Measurements from ENCODE around the gene TUBGCP6.
"Not testable (repeated sequence)": the region's sequence is repeated elsewhere in the genome, so short reads cannot be mapped to it uniquely, and the experiment has no call there.

TUBGCP6 gene

GRCh38 chr22:50207383-50208140, 37.3 kb downstream of the TUBGCP6 start:
- DNase-seq: no peak

DNA sequence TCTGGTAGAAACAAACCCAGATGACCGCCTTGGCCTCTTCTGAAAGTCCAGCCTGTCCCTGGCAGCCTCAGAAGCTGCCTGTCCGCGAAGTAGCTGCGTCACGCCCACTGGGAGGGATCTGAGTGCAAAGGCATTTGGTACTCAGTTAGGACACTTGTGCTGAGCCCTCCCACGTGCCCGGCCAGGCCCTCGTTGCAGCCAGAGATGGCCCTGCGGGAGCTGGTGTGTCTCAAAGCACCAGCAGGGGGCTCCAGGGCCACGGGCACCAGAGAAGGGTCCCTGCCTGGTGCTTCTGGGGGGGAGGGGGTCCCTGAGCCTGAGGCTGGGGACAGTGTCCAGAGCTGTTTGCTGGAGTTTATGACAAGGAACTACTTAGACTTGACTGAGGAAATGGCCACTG, 38.2 kb downstream of the TUBGCP6 start:
- no peak for DNase-seq

GRCh38 chr22:50205781-50206569, 38.8 kb downstream of the TUBGCP6 start:
- no peak for DNase-seq

GRCh38 chr22:50204998-50205397, 39.8 kb downstream of the TUBGCP6 start:
- not testable (repeated sequence) for DNase-seq

DNA sequence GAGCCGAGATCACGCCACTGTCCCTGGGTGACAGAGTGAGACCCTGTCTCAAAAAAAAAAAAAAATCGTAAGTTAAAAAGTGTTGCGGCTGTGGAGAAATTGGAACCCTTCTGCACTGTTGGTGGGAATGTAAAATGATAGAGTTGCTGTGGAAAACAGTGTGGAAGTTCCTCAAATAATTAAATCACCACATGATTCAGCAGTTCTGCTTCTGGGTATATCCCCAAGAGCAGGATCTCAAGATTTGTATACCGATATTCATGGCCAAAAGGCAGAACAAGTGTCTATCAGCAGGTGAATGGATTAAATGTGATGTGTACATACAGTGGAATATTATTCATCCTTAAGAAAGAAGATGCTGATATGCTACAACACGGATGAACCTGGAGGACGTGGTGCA, 40.3 kb downstream of the TUBGCP6 start:
- DNase-seq: no peak

DNA sequence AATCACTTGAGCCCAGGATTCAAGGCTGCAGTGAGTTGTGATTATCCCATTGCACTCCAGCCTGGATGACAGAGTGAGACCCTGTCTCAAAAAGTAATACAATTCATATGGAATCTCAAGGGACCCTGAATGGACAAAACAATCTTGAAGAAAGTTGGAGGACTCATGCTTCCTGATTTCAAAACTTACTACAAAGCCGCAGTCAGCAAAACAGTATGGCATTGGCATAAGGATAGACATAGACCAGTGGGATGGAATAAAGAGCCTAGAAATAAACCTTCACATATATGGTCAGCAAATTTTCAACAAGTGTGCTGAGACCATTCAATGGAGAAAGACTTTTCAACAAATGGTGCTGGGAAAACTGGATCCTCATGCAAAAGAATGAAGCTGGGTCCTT, 41.5 kb downstream of the TUBGCP6 start:
- DNase-seq: no peak

GRCh38 chr22:50202130-50202666, 42.6 kb downstream of the TUBGCP6 start:
- no peak for DNase-seq

GRCh38 chr22:50201191-50202129, 43.4 kb downstream of the TUBGCP6 start:
- no peak for DNase-seq

GRCh38 chr22:50200461-50201190, 44.2 kb downstream of the TUBGCP6 start, which contains the start of gene SELENOO:
TSS of gene SELENOO (plus strand) at chr22:50201011. CDS start at chr22:50201037, 26 bp downstream.
- peak; percentile 68 for DNase-seq

DNA sequence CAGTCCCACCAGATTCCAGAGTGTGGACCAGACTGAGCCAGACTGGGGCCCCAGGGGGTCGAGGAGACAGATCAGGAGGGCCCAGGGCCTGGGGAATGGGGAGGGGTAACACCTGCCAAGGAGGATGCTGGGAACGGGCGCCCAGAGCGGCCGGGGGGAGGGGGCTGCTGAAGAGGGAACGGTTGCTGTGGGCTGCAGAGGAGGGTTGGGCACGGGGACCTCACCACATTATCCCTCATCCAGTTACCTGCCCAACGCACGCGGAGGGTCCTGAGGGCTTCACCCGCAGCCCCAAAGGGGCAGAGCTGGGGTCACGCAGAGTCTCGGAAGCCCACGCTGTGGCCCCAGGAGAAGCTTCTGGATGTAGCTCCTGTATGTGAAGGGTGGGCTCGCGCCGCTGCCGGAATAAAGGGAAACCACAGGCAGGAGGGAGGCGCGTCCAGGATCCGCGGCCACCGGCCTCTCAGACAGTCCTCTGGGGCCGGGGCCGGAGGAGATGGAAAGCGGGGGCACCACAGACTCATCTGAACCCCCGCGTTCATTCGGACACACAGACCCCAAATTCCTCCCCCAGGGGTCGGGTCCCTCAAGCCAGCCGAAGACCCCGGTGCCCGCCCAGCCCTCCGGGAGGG, 44.9 kb downstream of the TUBGCP6 start:
- no peak for DNase-seq

GRCh38 chr22:50199251-50199721, 45.5 kb downstream of the TUBGCP6 start:
- no peak for DNase-seq

GRCh38 chr22:50198624-50199017, 46.2 kb downstream of the TUBGCP6 start:
- DNase-seq: no peak

DNA sequence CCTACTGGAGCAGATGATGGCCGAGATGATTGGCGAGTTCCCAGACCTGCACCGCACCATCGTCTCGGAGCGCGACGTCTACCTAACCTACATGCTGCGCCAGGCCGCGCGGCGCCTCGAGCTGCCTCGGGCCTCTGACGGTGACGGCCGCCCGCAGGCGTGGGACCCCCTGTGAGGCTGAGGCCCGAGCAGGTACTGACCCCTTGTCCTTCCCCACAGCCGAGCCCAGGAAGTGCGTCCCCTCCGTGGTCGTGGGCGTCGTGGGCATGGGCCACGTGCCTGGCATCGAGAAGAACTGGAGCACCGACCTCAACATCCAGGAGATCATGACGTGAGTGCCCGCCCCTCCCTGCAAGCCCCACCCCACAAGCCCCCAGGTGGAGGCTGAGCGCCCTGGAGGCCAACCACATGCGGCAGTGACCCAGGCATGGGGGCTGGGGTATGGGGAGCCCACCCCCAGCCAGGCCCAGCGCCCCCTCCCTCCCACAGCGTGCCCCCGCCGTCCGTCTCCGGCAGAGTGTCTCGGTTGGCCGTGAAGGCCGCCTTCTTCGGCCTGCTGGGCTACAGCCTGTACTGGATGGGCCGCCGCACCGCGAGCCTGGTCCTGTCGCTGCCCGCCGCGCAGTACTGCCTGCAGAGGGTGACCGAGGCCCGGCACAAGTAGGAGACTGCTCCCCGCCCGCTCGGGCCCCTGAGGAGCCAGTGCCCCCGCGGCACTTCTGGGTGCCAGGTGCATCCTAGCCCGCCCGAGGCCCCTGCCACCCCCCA, 46.8 kb downstream of the TUBGCP6 start:
- DNase-seq: no peak

DNA sequence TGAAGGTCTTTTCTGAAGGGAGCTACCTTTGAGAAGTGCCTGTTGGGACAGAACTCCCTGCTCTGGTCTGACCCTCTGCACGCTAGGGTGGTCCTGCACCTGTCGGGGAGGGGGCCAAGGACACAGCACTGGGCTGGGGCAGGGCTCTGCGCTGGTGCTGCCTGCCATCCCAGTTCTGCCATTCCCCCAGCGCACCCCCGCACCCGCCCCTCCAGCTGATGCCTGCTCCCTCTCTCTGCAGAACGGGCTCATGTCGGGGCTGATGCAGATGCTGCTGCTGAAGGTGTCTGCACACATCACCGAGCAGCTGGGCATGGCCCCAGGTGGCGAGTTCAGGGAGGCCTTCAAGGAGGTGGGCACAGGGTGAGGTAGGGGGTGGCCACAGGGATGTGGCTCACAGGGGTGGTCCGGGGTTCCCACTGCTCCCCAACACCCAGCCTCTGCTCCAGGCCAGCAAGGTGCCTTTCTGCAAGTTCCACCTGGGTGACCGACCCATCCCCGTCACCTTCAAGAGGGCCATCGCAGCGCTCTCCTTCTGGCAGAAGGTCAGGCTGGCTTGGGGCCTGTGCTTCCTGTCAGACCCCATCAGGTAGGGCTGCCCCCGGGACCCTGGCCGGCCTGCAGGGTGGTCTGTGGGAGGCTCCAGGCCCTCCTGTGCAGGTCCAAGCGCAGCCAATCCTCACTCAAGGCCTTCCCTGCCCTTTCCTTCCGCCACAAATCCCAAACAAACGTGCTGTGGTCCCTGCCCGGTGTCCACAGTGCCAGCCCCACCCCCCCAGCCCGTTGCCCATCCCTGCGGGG, 47.6 kb downstream of the TUBGCP6 start:
- no peak for DNase-seq

DNA sequence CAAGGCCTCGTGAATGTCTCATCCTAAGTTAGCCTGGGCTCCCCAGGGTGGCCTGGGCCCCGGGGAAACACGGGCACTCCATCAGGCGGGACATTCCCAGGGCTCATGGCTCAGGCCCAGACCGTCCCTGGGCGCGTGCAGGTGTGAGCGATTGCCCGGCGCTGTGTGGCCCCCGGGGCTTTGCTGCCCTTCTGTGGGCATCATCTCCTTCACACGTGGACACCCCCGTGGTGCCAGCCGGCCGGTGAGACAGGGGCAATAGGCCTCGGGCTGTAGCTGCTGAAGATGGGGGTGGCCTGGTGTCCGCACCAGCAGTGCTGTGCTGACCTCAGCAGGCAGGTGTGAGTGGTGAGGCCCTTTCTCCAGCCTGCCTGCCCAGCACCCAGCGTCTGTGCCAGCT, 48.6 kb downstream of the TUBGCP6 start:
- DNase-seq: no peak

- no peak for DNase-seq
Observed at GRCh38 chr22:50194037-50194805, 50.6 kb downstream of the TUBGCP6 start.

DNA sequence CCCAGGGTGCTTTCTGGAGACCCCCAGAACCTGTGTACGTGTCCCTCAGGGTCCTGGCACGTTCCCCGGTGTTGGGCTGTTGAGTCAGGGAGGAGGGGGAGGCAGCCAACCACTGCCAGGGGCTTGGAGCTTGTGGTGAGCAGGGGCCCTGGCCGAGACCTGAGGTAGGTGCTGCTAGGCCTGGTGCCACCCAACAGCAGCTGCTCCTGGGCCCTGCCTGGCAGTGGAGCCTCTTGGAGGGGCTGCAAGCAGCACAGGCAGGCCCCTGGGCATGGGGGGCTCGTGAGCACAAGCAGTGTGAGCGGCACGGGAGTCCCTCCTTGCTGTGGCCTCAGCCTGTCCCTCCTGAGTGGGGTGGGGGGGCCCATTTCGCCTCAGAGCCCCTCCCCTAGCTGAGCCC, 51.2 kb downstream of the TUBGCP6 start:
- DNase-seq: no peak

GRCh38 chr22:50192436-50193204, 52.2 kb downstream of the TUBGCP6 start:
- no peak for DNase-seq

Measured in GF-D8 (cell line).